HG02840 (cell line): ENCODE results near the gene KLF13.
A peak's percentile ranks its signal among the peaks of the same experiment; 100 is the strongest.
"Not testable (repeated sequence)": the region's sequence is repeated elsewhere in the genome, so short reads cannot be mapped to it uniquely, and the experiment has no call there.

Experiments
- ATAC-seq: cut with Tn5 transposase; IDR thresholded peaks from one replicate; pipeline ENCODE4 v1.9.1; 2021; ENCODE audit warnings: mild to moderate bottlenecking, moderate library complexity, moderate number of reproducible peaks; ENCODE audit not compliant: unreplicated experiment, low FRiP score

KLF13 gene

DNA sequence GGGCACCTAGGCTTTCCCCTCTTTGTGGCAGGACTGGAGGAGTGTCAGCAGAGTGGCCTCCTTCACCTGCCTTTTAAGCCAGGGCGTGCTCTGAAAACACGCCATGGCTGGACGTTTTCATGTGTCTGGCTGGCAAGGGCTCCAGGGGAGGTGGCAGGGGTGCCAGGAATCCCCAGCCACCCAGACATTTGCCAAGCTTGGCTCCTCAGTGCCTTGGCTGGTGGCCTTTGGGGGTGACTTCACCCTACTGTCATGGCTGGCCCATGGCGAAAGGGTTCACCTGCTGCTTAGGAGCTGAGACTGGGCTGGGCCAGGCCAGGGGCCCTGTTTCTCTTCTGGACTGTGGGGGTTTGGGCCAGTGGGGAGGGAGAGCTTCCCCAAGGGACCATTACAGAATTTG lies 17.6 kb downstream of the KLF13 start:
- ATAC-seq: no peak

- no peak for ATAC-seq
Measured at GRCh38 chr15:31344823-31345605, 18.4 kb downstream of the KLF13 start.

GRCh38 chr15:31345606-31346366 lies 19.2 kb downstream of the KLF13 start:
- no peak for ATAC-seq

- ATAC-seq: no peak
Measured at GRCh38 chr15:31346367-31347066, 19.9 kb downstream of the KLF13 start.

DNA sequence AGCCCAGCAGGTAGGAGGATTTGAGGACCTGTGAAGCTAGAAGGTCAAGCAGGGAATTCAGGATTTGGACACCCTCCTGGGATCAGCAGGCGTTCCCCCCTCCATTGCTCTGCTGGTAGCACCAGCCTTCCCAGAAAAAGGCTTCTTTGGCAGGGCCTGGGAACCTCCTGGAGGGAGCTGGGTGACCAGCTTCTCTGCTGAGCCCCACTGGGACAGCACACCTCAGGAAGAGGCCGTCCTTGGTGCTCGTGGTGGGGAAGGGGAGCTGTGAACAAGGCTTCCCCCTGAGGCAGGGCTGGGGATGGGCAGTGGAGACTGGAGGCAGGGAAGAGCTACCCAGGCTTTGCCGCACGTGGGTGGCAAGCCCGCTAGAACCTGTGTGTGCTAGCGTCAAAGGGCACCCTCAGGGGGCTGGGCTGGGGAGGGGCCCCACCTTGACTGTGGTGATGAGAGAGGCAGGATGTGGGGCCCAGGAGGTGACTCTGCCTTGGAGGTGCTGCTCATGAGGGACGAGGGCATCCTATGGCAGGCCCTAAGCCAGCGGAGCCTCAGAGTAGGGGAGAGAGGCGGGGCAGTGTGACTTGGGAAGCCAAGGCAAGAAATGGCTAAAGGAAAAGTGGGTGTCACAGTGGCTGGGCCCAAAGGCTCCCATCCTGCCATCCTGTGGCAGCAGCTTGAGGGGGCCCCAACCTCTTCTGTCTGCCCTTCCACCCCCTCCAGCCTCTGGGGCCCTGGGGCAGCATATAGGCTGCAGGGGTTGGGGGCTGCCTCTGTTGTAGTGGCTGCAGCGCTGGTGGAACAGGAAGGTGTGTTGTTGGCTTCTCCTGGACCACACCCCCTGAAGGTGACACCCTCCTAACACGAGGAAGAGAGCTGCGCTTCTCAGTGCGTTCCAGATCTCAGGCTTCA lies 20.7 kb downstream of the KLF13 start:
- ATAC-seq: no peak

- no peak for ATAC-seq
Measured at GRCh38 chr15:31347981-31348803, 21.6 kb downstream of the KLF13 start.

DNA sequence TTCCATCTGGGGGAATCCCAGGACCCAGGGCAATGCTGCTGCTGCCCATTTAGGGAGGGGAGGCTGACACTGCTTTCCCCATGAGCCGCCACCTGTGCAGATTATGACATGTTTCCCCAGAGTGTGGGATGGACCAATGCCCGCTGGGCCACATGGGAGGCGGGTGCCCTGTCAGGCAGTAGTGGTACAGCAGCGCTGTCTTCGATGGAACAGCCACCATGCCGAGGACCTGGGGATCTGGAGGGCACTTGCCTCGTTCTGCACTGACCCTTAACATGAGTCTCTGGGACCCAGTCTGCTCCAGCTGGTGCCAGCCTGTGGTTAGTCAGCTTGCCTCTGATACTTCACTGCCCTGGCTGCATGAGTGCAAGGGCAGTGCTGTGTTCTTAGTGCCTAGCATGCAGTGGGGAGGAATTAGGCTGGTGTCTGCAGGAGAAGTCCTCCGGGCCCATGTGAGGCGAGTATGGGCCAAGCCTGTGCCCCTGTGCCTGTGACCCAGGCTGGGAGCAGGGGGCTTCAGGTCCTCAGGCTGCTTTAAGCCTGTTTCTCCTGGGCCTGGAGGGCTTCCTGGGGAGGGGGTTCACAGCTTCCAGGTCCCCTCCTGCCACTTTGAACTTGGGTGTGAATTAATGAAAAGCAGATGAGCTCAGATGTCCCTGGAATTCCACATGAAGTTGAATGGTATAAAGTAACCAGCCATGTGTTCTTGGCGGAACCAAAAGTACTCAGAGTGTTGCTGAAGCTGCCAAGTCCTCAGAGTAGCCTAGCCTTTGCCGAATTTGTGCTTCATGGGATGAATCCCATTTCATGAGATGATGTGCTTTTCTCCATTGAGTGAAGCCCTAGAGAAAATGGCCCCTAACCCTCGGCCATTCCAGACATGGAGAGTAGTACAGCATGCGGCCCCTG lies 22.9 kb downstream of the KLF13 start:
- no peak for ATAC-seq

DNA sequence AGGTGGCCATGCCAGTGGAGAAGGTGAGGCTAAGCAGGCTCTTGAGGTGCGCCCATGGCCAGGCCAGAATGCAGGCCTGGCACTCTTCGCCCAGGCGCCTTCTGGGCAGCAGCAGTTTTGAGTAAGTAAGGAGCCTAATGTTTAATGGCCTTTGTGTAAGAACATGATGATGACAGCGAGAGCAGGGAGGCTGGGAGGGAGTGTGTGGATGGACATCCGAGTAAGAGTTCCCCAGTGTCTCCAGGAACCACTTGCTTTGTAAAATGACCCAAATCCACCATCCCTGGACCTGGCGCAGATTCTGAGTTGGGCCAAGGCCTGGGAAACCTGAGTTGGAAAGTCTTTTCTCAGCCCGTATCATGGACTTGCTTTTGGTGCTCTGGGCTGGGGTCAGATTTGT lies 24.1 kb downstream of the KLF13 start:
- ATAC-seq: no peak

DNA sequence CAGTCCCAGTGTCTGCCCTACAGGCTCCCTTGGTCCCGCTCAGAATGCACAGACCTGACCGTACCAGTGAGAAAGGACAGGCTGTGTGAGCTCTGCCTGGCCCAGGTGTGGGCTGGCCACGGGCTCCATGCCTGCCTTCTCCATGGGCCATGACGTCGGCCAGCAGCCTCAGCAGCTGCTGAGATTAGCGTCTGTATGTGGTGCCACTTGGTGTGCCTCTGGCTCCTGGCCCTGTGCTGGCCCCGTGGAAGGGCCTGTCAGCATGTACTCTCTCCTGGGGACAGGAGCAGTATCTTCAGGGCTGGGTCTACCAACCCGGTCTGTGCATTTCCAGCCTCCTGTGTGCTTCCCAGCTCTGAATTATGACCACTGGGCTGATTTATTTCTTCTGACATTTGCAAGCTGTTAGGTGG lies 25.7 kb downstream of the KLF13 start:
- ATAC-seq: no peak

DNA sequence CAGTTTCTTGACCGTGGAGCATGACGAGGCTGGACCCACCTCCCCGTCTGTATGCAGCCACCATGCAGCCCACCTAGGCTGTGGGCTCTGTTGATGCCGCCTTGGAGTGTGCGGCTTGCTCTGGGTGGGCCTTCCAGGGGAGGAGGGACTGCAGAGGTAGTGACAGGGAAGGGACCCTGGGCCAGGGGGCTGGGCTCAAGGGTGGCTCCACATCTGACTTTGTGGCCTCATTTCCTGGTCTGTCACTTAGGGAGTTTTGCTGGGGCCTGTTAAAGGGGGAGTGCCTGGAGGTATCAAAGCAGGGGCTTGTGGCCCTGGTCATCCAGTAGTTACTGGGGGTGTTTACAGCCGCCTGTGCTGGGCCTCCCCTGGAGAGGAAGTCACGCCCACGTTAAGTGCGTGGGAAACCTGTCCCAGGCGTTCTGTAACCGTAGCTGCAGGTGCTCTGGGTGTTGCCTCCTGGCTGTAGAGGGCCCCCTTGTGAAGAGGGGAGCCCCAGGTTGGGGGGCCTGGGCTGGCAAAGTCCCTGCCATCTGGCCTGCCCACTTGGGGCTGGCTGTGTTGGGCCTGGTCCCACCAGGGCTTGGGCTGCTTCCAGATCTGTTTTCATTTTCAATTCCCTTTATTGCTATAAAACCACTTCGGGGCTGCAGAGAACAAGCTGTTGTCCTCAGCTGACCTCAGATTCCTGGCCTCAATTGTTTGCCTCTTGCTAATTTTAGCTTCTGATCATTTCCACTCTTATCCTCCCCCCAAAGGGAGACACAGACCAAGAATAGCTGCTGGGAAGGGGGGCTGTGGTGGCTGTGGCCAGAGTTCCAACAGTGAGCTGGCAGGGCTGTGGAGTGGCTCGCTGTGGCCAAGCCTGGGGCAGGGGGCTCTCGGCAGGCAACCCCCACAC lies 26.5 kb downstream of the KLF13 start:
- peak; percentile 57 for ATAC-seq

DNA sequence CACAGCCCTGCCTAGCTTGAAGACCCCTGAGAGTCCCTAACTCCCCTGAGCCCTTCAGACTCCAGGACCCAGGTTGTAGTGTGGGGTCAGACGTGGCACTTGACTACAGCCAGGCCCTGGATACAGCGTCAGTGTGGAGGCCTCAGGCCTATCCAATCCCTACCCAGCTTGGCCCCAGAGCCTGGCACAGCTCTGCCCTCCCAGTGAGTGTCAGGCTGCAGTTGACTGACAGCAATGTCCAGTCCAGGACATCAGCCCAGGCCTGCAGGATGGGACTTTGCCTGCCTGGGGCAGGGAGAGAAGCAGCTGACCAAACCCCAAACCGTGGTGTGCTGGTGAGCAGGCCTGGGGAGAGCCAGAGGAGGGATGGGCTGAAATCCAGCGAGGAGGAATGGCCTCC lies 27.3 kb downstream of the KLF13 start:
- ATAC-seq: no peak

GRCh38 chr15:31356097-31356496 lies 29.5 kb downstream of the KLF13 start:
- ATAC-seq: not testable (repeated sequence)

- ATAC-seq: no peak
Measured at GRCh38 chr15:31357148-31357547, 30.5 kb downstream of the KLF13 start.

GRCh38 chr15:31358163-31358562 lies 31.5 kb downstream of the KLF13 start:
- no peak for ATAC-seq

- no peak for ATAC-seq
Measured at GRCh38 chr15:31358957-31359701, 32.5 kb downstream of the KLF13 start.

DNA sequence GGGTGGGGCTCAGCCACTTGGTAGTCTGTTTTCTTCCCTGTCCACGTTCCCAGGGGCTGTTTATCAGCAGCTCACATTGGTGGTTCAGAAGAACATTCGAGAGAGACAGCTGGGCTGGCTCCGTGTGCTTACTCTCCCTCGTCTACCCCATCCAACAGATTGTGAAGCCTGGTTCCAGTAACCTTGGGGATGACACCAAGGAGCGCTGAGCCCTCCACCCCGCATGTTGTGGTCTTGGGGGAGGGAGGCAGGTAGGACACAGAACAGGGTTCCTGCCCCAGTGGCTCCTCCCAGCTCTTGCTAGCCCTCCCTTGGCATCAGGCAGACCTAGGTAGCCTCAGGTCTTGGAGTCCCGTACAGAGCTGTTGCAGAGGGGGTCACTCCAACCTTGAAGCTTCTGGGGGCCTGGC lies 33.1 kb downstream of the KLF13 start:
- ATAC-seq: no peak

DNA sequence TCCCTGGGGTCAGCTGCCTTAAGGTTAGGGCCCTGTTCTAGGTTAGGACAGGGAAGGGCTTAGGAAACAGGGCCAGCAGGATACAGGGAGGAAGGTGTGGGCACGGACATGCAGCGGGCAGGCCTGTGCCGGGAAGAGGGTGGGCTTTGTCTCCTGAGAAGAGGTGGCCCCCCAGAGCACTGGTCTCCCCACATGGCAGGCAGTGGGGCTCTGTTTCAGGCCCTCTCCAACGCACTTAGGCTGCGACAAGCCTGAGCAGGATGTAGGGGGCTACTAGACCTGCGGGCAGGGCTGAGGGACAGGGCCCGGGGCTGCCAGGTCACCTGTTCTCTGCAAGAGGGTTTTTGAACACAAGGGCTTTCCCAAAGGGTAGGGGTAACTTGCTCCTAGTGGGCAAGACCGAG lies 33.5 kb downstream of the KLF13 start:
- ATAC-seq: no peak
